Loucy (cell line): ENCODE results near the gene STT3B.

Source experiments
- H2AFZ ChIP-seq: fragments of 200-600 bp; sonication (generic); 2 replicates; pipeline ENCODE4 v1.6.0; 2016; ENCODE audit warnings: antibody characterized with exemption, mild to moderate bottlenecking, low read length, moderate library complexity
- H3F3A ChIP-seq: fragments of 200-600 bp; 2 replicates; pipeline ENCODE4 v1.6.0; 2016; ENCODE audit warnings: antibody characterized with exemption, low read depth, mild to moderate bottlenecking
- H3K27me3 ChIP-seq: fragments of 200-600 bp; sonication (generic); 2 replicates; pipeline ENCODE4 v1.6.1; 2014; ENCODE audit warnings: low read length, mild to moderate bottlenecking; ENCODE audit not compliant: insufficient read depth, poor library complexity, severe bottlenecking
- H3K36me3 ChIP-seq: fragments of 200-600 bp; sonication (generic); 2 replicates; pipeline ENCODE4 v1.6.1; 2016; ENCODE audit warnings: low read length; ENCODE audit not compliant: insufficient read depth
- H3K4me1 ChIP-seq: fragments of 200-600 bp; sonication (generic); 2 replicates; pipeline ENCODE4 v1.5.1; 2014; ENCODE audit warnings: low read length, mild to moderate bottlenecking; ENCODE audit not compliant: insufficient read depth, poor library complexity, severe bottlenecking
- H3K4me2 ChIP-seq: fragments of 200-600 bp; sonication (generic); 2 replicates; pipeline ENCODE4 v1.6.0; 2014; ENCODE audit warnings: antibody characterized with exemption, low read length, low read depth, mild to moderate bottlenecking; ENCODE audit not compliant: poor library complexity, severe bottlenecking
- H3K4me3 ChIP-seq: fragments of 200-600 bp; sonication (generic); 2 replicates; pipeline ENCODE4 v1.5.1; 2014; ENCODE audit warnings: low read length, mild to moderate bottlenecking, mixed read lengths; ENCODE audit not compliant: poor library complexity, severe bottlenecking
- H3K79me2 ChIP-seq: fragments of 200-600 bp; sonication (generic); 2 replicates; pipeline ENCODE4 v1.6.1; 2014; ENCODE audit warnings: low read length; ENCODE audit not compliant: insufficient read depth
- H3K9ac ChIP-seq: fragments of 200-600 bp; sonication (generic); 2 replicates; pipeline ENCODE4 v1.6.0; 2014; ENCODE audit warnings: mild to moderate bottlenecking, low read depth, low read length, moderate library complexity; ENCODE audit not compliant: poor library complexity, severe bottlenecking
- H3K9me2 ChIP-seq: fragments of 200-600 bp; sonication (generic); replicated peaks from 2 replicates; pipeline ENCODE4 v1.6.1; 2016; ENCODE audit warnings: low read depth, low read length, mixed read lengths
- H3K9me3 ChIP-seq: fragments of 200-600 bp; sonication (generic); 2 replicates; pipeline ENCODE4 v1.6.1; 2014; ENCODE audit warnings: mild to moderate bottlenecking, antibody characterized with exemption, low read length, low read depth; ENCODE audit not compliant: insufficient read depth
- H4K20me1 ChIP-seq: fragments of 200-600 bp; sonication (generic); 2 replicates; pipeline ENCODE4 v1.6.0; 2014; ENCODE audit warnings: antibody characterized with exemption, low read length, mild to moderate bottlenecking; ENCODE audit not compliant: insufficient read depth, poor library complexity, severe bottlenecking
- EZH2phosphoT487 ChIP-seq: fragments of 200-600 bp; IDR thresholded peaks from 2 replicates; pipeline ENCODE4 v1.6.1; 2018; ENCODE audit warnings: antibody characterized with exemption, mild to moderate bottlenecking, moderate library complexity, borderline replicate concordance
- TF ChIP-seq, protein P1 (sequence below): fragments of 200-600 bp; sonication (generic); conservative IDR thresholded peaks from 2 replicates; pipeline ENCODE4 v1.5.1; 2014; ENCODE audit warnings: mild to moderate bottlenecking, antibody characterized with exemption, low read length

Gene STT3B

GRCh38 chr3:31636694-31637442, 104.1 kb downstream of the STT3B start:
- no peak overlapping the region for H2AFZ ChIP-seq
- TF ChIP-seq, protein P1, sequence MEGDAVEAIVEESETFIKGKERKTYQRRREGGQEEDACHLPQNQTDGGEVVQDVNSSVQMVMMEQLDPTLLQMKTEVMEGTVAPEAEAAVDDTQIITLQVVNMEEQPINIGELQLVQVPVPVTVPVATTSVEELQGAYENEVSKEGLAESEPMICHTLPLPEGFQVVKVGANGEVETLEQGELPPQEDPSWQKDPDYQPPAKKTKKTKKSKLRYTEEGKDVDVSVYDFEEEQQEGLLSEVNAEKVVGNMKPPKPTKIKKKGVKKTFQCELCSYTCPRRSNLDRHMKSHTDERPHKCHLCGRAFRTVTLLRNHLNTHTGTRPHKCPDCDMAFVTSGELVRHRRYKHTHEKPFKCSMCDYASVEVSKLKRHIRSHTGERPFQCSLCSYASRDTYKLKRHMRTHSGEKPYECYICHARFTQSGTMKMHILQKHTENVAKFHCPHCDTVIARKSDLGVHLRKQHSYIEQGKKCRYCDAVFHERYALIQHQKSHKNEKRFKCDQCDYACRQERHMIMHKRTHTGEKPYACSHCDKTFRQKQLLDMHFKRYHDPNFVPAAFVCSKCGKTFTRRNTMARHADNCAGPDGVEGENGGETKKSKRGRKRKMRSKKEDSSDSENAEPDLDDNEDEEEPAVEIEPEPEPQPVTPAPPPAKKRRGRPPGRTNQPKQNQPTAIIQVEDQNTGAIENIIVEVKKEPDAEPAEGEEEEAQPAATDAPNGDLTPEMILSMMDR: no peak
- TF ChIP-seq EZH2phosphoT487: no peak
- H3K4me3 ChIP-seq: no peak overlapping the region
- H3K4me2 ChIP-seq: no peak overlapping the region
- H4K20me1 ChIP-seq: peaks cover 92% of the 10 kb centered on the region
- H3K36me3 ChIP-seq: peaks cover 64% of the 10 kb centered on the region
- H3K79me2 ChIP-seq: 0 out of 2 replicates have a peak, but pooled peaks cover 7% of the 10 kb centered on the region
- H3K9ac ChIP-seq: no peak overlapping the region
- H3F3A ChIP-seq: peaks cover 59% of the 10 kb centered on the region
- no peaks in the 10 kb centered on the region for H3K4me1 ChIP-seq
- H3K9me2 ChIP-seq: no peaks in the 10 kb centered on the region
- no peaks in the 10 kb centered on the region for H3K9me3 ChIP-seq
- no peaks in the 10 kb centered on the region for H3K27me3 ChIP-seq

DNA sequence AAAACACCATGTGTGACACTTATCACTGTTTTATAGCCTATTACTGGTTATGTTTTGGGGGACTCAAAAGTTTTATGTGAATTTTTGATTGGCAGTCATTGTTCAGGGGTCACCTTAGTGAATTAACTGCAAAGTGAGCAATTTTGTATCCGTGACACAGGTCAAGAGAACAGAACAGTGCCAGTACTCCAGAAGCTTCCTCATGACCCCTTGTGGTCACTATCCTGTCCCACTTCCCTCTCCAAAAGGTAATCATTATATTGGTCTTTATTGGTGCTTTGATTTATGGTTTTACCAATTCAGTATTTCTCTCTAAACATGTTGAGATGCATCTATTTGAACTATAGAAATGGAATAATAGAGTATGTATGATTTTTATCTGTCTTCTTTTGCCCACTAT, 107.1 kb downstream of the STT3B start:
- TF ChIP-seq EZH2phosphoT487: no peak
- TF ChIP-seq, protein P1: no peak; the same call in 1 of the 2 replicates
- Histone ChIP-seq H3K36me3 (peaks cover 34% of the 10 kb centered on the region), H4K20me1 (peaks cover 78% of the 10 kb centered on the region), H3K9ac (no peak overlapping the region), H3K4me3 (no peak overlapping the region), H3K9me2 (no peaks in the 10 kb centered on the region), H3K27me3 (no peaks in the 10 kb centered on the region), H3K79me2 (no peaks in the 10 kb centered on the region), H2AFZ (no peak overlapping the region), H3K9me3 (no peaks in the 10 kb centered on the region), H3K4me1 (no peaks in the 10 kb centered on the region), H3K4me2 (no peak overlapping the region), H3F3A (peaks cover 38% of the 10 kb centered on the region)

GRCh38 chr3:31645256-31645655, 112.5 kb downstream of the STT3B start:
- no peak overlapping the region for H3K4me2 ChIP-seq
- peaks cover 11% of the 10 kb centered on the region; the same call in 1 of the 2 replicates for H3K9me3 ChIP-seq
- H3K9ac ChIP-seq: no peak overlapping the region
- H2AFZ ChIP-seq: no peak overlapping the region
- H3K4me3 ChIP-seq: no peak overlapping the region
- no peaks in the 10 kb centered on the region for H3K79me2 ChIP-seq
- H3F3A ChIP-seq: peaks cover 12% of the 10 kb centered on the region; the same call in 1 of the 2 replicates
- H4K20me1 ChIP-seq: peaks cover 33% of the 10 kb centered on the region
- TF ChIP-seq EZH2phosphoT487: no peak
- H3K36me3 ChIP-seq: peaks cover 27% of the 10 kb centered on the region
- H3K4me1 ChIP-seq: no peaks in the 10 kb centered on the region
- H3K9me2 ChIP-seq: no peaks in the 10 kb centered on the region
- H3K27me3 ChIP-seq: no peaks in the 10 kb centered on the region
